Measurements from ENCODE around the gene LRRC14B.
"Not testable (repeated sequence)": the region's sequence is repeated elsewhere in the genome, so short reads cannot be mapped to it uniquely, and the experiment has no call there.

LRRC14B gene

GRCh38 chr5:160921-161802, 30.1 kb upstream of the LRRC14B start:
- DNase-seq = no peak

- DNase-seq = no peak
Measured at GRCh38 chr5:161803-162110, 29.5 kb upstream of the LRRC14B start.

GRCh38 chr5:162190-162564, 29.1 kb upstream of the LRRC14B start:
- DNase-seq = no peak

- DNase-seq = no peak
Measured at GRCh38 chr5:162565-163337, 28.5 kb upstream of the LRRC14B start.

GRCh38 chr5:163338-163620, 28.0 kb upstream of the LRRC14B start:
- DNase-seq = no peak

- no peak for DNase-seq
Measured at GRCh38 chr5:163841-164240, 27.5 kb upstream of the LRRC14B start.

- DNase-seq = no peak
Measured at GRCh38 chr5:164244-164643, 27.1 kb upstream of the LRRC14B start.

GRCh38 chr5:164783-165182, 26.5 kb upstream of the LRRC14B start:
- not testable (repeated sequence) for DNase-seq

GRCh38 chr5:166441-167372, 24.6 kb upstream of the LRRC14B start:
- DNase-seq = no peak

- DNase-seq = no peak
Measured at GRCh38 chr5:167511-167910, 23.8 kb upstream of the LRRC14B start.

- no peak for DNase-seq
Measured at GRCh38 chr5:167982-168660, 23.2 kb upstream of the LRRC14B start.

- no peak for DNase-seq
Measured at GRCh38 chr5:169071-169727, 22.1 kb upstream of the LRRC14B start.

- DNase-seq = no peak
Measured at GRCh38 chr5:169728-170094, 21.6 kb upstream of the LRRC14B start.

GRCh38 chr5:170971-171800, 20.1 kb upstream of the LRRC14B start:
- DNase-seq = no peak

GRCh38 chr5:171801-172331, 19.4 kb upstream of the LRRC14B start:
- no peak for DNase-seq

- no peak for DNase-seq
Measured at GRCh38 chr5:172421-172820, 18.9 kb upstream of the LRRC14B start.

GRCh38 chr5:172841-173251, 18.4 kb upstream of the LRRC14B start:
- DNase-seq = no peak

- no peak for DNase-seq
Measured at GRCh38 chr5:173392-174290, 17.7 kb upstream of the LRRC14B start.

- no peak for DNase-seq
Measured at GRCh38 chr5:174291-174600, 17.0 kb upstream of the LRRC14B start.

- no peak for DNase-seq
Measured at GRCh38 chr5:174876-175465, 16.3 kb upstream of the LRRC14B start.
